Measurements from ENCODE around the gene NPDC1. TPM values are rescaled to one million over a fixed set of nuclear protein-coding genes. Genes with fewer than 3 reads are reported as not detected.
"Not testable (repeated sequence)": the region's sequence is repeated elsewhere in the genome, so short reads cannot be mapped to it uniquely, and the experiment has no call there.

The NPDC1 gene
- total RNA-seq, 2 donors from 2014 or later = 72.1 to 105 TPM

DNA sequence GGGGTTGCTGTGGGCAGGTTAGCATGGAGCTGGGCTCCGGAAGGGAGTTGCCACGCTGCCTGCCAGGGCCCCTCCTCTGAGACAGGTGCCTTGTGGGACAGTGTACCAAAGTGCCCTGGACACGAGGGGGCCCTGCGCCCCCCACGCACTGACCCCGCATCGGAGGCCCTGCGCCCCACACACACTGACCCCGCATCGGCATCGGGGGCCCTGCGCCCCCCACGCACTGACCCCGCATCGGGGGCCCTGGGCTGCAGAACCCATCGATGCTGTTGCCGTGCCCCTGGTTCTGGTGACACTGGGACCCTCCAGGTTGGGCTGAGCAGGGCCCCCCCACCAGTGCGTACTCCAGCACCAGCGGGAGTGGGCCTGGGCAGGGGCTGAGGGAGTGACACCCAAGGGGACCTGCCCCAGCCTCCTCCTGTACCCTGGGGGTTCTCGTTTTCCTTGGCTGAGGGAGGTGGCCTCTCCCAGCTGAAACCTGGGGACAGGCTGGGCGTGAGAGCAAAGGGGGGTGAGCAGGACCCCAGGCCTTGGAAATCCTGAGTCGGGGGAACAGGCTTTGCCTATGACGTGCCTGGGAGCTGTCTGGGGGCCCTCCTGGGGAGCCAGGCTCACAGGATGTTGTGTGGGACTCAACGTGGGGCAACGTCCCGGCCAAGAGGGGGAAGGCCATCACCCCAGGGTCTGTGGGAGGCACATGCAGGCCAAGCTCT is 17.5 kb upstream of the NPDC1 start:
- Histone ChIP-seq H3K27ac (no peak overlapping the region), H3K36me3 (replicated peaks in 1 of 2; ENCODE audit: insufficient read depth in 1 of 2, low read depth in 2 of 2) (no peaks in the 10 kb centered on the region), H3K27me3 (no peaks in the 10 kb centered on the region), H3K4me3 (no peak overlapping the region), H3K4me1 (peaks cover 6% of the 10 kb centered on the region), H3K9me3 (no peaks in the 10 kb centered on the region)
- TF ChIP-seq POLR2A (IDR thresholded peaks at IDR 0.05) (no peak), CTCF (IDR thresholded peaks at IDR 0.05) (no peak)
- ATAC-seq (no peak), DNase-seq (no peak)
- intact Hi-C loops (cut with DNase I) = loop anchor here (2.0 kb wide), 1 partner anchor 15 kb away; no protein-coding TSS in a partner anchor
- WGBS, 2 donors = 69% methylated on average over 18 of the region's 26 CpGs; no CpG with 5 or more reads in 1 of the 2 donors

GRCh38 chr9:137062798-137063197 is 16.8 kb upstream of the NPDC1 start:
- DNase-seq; ATAC-seq; intact Hi-C loops (cut with DNase I); H3K4me1 ChIP-seq; H3K27me3 ChIP-seq; H3K4me3 ChIP-seq; H3K36me3 ChIP-seq (replicated peaks in 1 of 2; ENCODE audit: insufficient read depth in 1 of 2, low read depth in 2 of 2); H3K9me3 ChIP-seq; H3K27ac ChIP-seq: not testable (repeated sequence)
- 89% methylated on average over 9 of the region's 9 CpGs; no CpG with 5 or more reads in 1 of the 2 donors for WGBS, 2 donors

GRCh38 chr9:137062384-137062783 is 16.4 kb upstream of the NPDC1 start:
- H3K4me1 ChIP-seq = peaks cover 6% of the 10 kb centered on the region
- DNase-seq (no peak), ATAC-seq (no peak)
- H3K27ac ChIP-seq = no peak overlapping the region
- 90% methylated on average over 3 to 15 of the region's 15 CpGs for WGBS, 2 donors
- TF ChIP-seq POLR2A (IDR thresholded peaks at IDR 0.05) (no peak), CTCF (IDR thresholded peaks at IDR 0.05) (no peak)
- no peaks in the 10 kb centered on the region for H3K36me3 ChIP-seq (replicated peaks in 1 of 2; ENCODE audit: insufficient read depth in 1 of 2, low read depth in 2 of 2)
- no peaks in the 10 kb centered on the region for H3K9me3 ChIP-seq
- no peak overlapping the region for H3K4me3 ChIP-seq
- intact Hi-C loops (cut with DNase I) = no loop called here
- no peaks in the 10 kb centered on the region for H3K27me3 ChIP-seq

- H3K4me1 ChIP-seq = peaks cover 27% of the 10 kb centered on the region
- H3K9me3 ChIP-seq = no peaks in the 10 kb centered on the region
- no peaks in the 10 kb centered on the region for H3K36me3 ChIP-seq (replicated peaks in 1 of 2; ENCODE audit: insufficient read depth in 1 of 2, low read depth in 2 of 2)
- no peak for TF ChIP-seq CTCF (IDR thresholded peaks at IDR 0.05)
- no peak for TF ChIP-seq POLR2A (IDR thresholded peaks at IDR 0.05)
- DNase-seq = no peak
- WGBS, 2 donors = 85% methylated on average over 9 of the region's 9 CpGs
- no peak overlapping the region for H3K27ac ChIP-seq
- no peaks in the 10 kb centered on the region for H3K27me3 ChIP-seq
- H3K4me3 ChIP-seq = no peak overlapping the region
- intact Hi-C loops (cut with DNase I) = no loop called here
- ATAC-seq = no peak
These were observed 12.7 kb upstream of the NPDC1 start for GRCh38 chr9:137058521-137059234.

- TF ChIP-seq POLR2A (IDR thresholded peaks at IDR 0.05) = no peak
- no peak for TF ChIP-seq CTCF (IDR thresholded peaks at IDR 0.05)
- ATAC-seq = no peak
These were observed 11.6 kb upstream of the NPDC1 start for GRCh38 chr9:137057545-137057944.

More at GRCh38 chr9:137057545-137057944, 11.6 kb upstream of the NPDC1 start:
- Histone ChIP-seq H3K4me3 (no peak overlapping the region), H3K4me1 (peaks cover 36% of the 10 kb centered on the region), H3K27me3 (no peaks in the 10 kb centered on the region), H3K9me3 (no peaks in the 10 kb centered on the region), H3K27ac (no peak overlapping the region), H3K36me3 (replicated peaks in 1 of 2; ENCODE audit: insufficient read depth in 1 of 2, low read depth in 2 of 2) (no peaks in the 10 kb centered on the region)
- intact Hi-C loops (cut with DNase I) = no loop called here
- DNase-seq = no peak
- WGBS, 2 donors = 72 to 86% methylated on average over 13 to 14 of the region's 16 CpGs

Measured in body of pancreas (tissue), 4 donors.